ENCODE data around the gene FANCM.

- TF ChIP-seq CTCF (conservative IDR thresholded peaks at IDR 0.05; ENCODE audit: low read depth in 2 of 2), result no peak
- no peak for TF ChIP-seq POLR2AphosphoS5 (IDR thresholded peaks at IDR 0.05; ENCODE audit: low read depth)
- TF ChIP-seq CREB1 (CRISPR knock-in tag; IDR thresholded peaks at IDR 0.05; ENCODE audit: low read depth), result no peak
- TF ChIP-seq EZH2 (IDR thresholded peaks at IDR 0.05; ENCODE audit: low read depth, unreplicated experiment), result no peak
- no peak for TF ChIP-seq STAT1 (IDR thresholded peaks at IDR 0.05; ENCODE audit: unreplicated experiment)
- TF ChIP-seq EZH2phosphoT487 (IDR thresholded peaks at IDR 0.05; ENCODE audit: unreplicated experiment), result no peak
- TF ChIP-seq JUNB (IDR thresholded peaks at IDR 0.05; ENCODE audit: unreplicated experiment), result no peak
- no peak for TF ChIP-seq REST (IDR thresholded peaks at IDR 0.05; ENCODE audit: unreplicated experiment)
These were observed 15.6 kb upstream of the FANCM start for GRCh38 chr14:45120096-45120495.

Data from GM23338 (cell line).